Activated CD4-positive, CD25-positive, alpha-beta regulatory T cell treated with anti-CD3 and anti-CD28 coated beads, Interleukin-2, amount 50 U/mL, for 24 hours (primary cell): ENCODE measurements around the gene UBE2G2.
A peak's percentile ranks its signal among the peaks of the same experiment; 100 is the strongest.

Source experiments
- ATAC-seq, 2 donors: fragments of 150-1000 bp; cut with Tn5 transposase; one replicate each; pipeline ENCODE4 v1.10.0; 2021; ENCODE audit warnings: mild to moderate bottlenecking in 1 of 2, moderate library complexity in 1 of 2

The UBE2G2 gene

GRCh38 chr21:44814498-44815023, 12.9 kb upstream of the UBE2G2 start:
- no peak for ATAC-seq

GRCh38 chr21:44813727-44814126, 12.1 kb upstream of the UBE2G2 start:
- no peak for ATAC-seq

GRCh38 chr21:44813149-44813548, 11.5 kb upstream of the UBE2G2 start:
- ATAC-seq: no peak

- ATAC-seq: no peak
These were observed 11.0 kb upstream of the UBE2G2 start for GRCh38 chr21:44812640-44813039.

- ATAC-seq: no peak
These were observed 9.2 kb upstream of the UBE2G2 start for GRCh38 chr21:44810779-44811178.

- no peak for ATAC-seq
These were observed 4.2 kb upstream of the UBE2G2 start for GRCh38 chr21:44805859-44806258.

- no peak for ATAC-seq
These were observed 3.6 kb upstream of the UBE2G2 start for GRCh38 chr21:44805226-44805625.

- ATAC-seq: no peak
These were observed 3.1 kb upstream of the UBE2G2 start for GRCh38 chr21:44804762-44805161.

GRCh38 chr21:44803651-44804050, 2.0 kb upstream of the UBE2G2 start:
- ATAC-seq: no peak

- ATAC-seq: peak in 1 of 2 donors; percentile 4
These were observed 955 bp upstream of the UBE2G2 start for GRCh38 chr21:44802396-44803153.

GRCh38 chr21:44800971-44801467, 601 bp downstream of the UBE2G2 start:
- peak; percentile 51 to 62 for ATAC-seq

GRCh38 chr21:44800103-44800502, 1.5 kb downstream of the UBE2G2 start:
- ATAC-seq: no peak

- ATAC-seq: no peak
These were observed 2.0 kb downstream of the UBE2G2 start for GRCh38 chr21:44799646-44800045.

GRCh38 chr21:44797775-44798174, 3.8 kb downstream of the UBE2G2 start:
- ATAC-seq: no peak

GRCh38 chr21:44795342-44795741, 6.3 kb downstream of the UBE2G2 start:
- ATAC-seq: no peak

GRCh38 chr21:44793592-44794374, 7.8 kb downstream of the UBE2G2 start:
- no peak for ATAC-seq

GRCh38 chr21:44792702-44793591, 8.7 kb downstream of the UBE2G2 start:
- peak; percentile 83 to 88 for ATAC-seq

- no peak for ATAC-seq
These were observed 9.6 kb downstream of the UBE2G2 start for GRCh38 chr21:44791993-44792392.

- ATAC-seq: no peak
These were observed 10.4 kb downstream of the UBE2G2 start for GRCh38 chr21:44791246-44791645.

- no peak for ATAC-seq
These were observed 11.3 kb downstream of the UBE2G2 start for GRCh38 chr21:44790368-44790767.

GRCh38 chr21:44789880-44790279, 11.7 kb downstream of the UBE2G2 start:
- ATAC-seq: peak in 1 of 2 donors; percentile 70

GRCh38 chr21:44785620-44786335, 15.8 kb downstream of the UBE2G2 start:
- ATAC-seq: no peak
